ENCODE data around the gene UMAD1.

DNA sequence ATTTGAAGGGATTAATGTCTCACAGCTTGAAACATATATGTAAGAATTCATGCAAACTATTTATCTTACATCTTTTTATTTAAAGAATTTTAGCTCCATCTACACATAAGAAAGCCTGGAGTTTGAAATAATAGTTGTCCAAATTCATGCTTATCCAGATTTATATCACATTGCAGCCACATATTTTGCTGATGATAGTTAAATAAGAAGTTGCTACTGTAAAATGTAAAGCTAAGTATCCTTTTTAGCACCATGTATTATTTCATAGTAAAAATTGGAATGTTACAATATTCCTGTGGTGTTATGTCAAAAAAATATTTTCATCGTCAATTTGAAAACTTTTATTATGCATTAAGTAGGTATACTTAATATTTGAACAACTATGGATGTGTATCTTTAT is 27.3 kb upstream of the UMAD1 start:
- no peak for TF ChIP-seq CTCF (IDR thresholded peaks at IDR 0.05)
- TF ChIP-seq POLR2A (IDR thresholded peaks at IDR 0.05), result no peak
